ENCODE measurements around the gene CTRB2.

Gene CTRB2

GRCh38 chr16:75250809-75251279, 43.9 kb upstream of the CTRB2 start:
- DNase-seq (ENCODE audit: low read depth) = no peak
- peak overlapping the region; percentile 87 for H3K4me3 ChIP-seq (ENCODE audit: low read length)
- TF ChIP-seq CTCF (conservative IDR thresholded peaks at IDR 0.05; ENCODE audit: low read length) = no peak

GRCh38 chr16:75250089-75250808, 43.3 kb upstream of the CTRB2 start:
- DNase-seq (ENCODE audit: low read depth) = no peak
- H3K4me3 ChIP-seq (ENCODE audit: low read length) = peak overlapping the region; percentile 87
- no peak for TF ChIP-seq CTCF (conservative IDR thresholded peaks at IDR 0.05; ENCODE audit: low read length)

GRCh38 chr16:75249441-75249840, 42.5 kb upstream of the CTRB2 start:
- H3K4me3 ChIP-seq (ENCODE audit: low read length) = peak overlapping the region; percentile 87
- TF ChIP-seq CTCF (conservative IDR thresholded peaks at IDR 0.05; ENCODE audit: low read length) = no peak
- no peak for DNase-seq (ENCODE audit: low read depth)

- no peak for DNase-seq (ENCODE audit: low read depth)
- no peak for TF ChIP-seq CTCF (conservative IDR thresholded peaks at IDR 0.05; ENCODE audit: low read length)
- H3K4me3 ChIP-seq (ENCODE audit: low read length) = peak overlapping the region; percentile 87
Measured at GRCh38 chr16:75248536-75249380, 41.8 kb upstream of the CTRB2 start.

GRCh38 chr16:75248142-75248535, 41.2 kb upstream of the CTRB2 start:
- DNase-seq (ENCODE audit: low read depth) = no peak
- no peak for TF ChIP-seq CTCF (conservative IDR thresholded peaks at IDR 0.05; ENCODE audit: low read length)
- H3K4me3 ChIP-seq (ENCODE audit: low read length) = no peak overlapping the region

GRCh38 chr16:75247249-75247648, 40.3 kb upstream of the CTRB2 start:
- TF ChIP-seq CTCF (conservative IDR thresholded peaks at IDR 0.05; ENCODE audit: low read length) = no peak
- DNase-seq (ENCODE audit: low read depth) = no peak
- no peak overlapping the region for H3K4me3 ChIP-seq (ENCODE audit: low read length)

All from AG10803 (cell line).